Stimulated activated naive CD4-positive, alpha-beta T cell (primary cell): ENCODE data around the gene CBR4.
"Not testable (repeated sequence)": the region's sequence is repeated elsewhere in the genome, so short reads cannot be mapped to it uniquely, and the experiment has no call there.

Source experiments
- DNase-seq, 6 experiments: peaks; one replicate each; lab custom pipeline; 2025; lab: John Stamatoyannopoulos, UW

CBR4 gene

DNA sequence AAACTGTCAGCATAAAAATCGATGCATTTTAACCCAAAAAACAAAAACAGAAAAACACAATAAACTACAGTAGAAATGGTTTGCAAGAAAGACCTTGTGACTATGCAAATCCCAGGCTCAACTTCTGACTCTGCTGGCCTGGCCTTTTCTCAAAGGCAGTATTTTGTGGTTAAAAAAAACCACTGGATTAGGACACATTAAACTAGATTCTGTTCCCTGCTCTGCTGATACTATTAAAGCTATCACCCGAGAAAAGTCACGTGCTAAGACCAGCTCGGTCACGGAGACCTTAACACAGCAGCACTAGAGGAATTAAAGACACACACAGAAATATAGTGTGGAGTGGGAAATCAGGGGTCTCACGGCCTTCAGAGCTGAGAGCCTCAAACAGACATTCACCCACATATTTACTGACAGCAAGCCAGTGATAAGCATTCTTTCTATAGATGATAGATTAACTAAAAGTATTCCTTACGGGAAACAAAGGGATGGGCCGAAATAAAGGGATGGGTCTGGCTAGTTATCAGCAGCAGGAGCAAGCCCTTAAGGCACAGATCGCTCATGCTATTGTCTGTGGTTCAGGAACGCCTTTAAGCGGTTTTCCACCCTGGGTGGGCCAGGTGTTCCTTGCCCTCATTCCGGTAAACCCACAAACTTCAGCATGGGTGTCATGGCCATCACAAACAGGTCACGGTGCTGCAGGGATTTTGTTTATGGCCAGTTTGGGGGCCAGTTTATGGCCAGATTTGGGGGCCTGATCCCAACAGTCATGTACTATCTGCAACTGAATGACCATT is 16.1 kb downstream of the CBR4 start:
- DNase-seq: no peak

DNA sequence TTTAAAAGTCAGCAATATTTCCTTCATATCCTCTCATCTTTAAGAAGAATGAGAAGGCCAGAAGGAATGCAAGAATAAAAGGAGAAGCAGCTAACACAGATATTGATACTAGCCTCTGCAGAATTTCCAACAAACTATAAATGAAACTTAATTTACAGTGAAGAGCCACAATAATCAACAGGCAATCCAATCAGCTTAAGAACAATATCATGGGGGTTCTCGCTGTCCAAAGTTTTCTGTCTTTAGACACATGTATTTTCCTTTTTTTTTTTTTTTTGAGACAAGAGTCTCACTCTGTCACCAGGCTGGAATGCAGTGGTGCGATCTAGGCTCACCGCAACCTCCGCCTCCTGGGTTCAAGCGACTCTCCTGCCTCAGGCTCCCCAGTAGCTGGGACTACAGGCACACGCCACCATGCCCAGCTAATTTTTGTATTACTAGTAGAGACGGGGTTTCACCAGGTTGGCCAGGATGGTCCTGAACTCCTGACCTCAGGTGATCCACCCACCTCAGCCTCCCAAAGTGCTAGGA is 17.0 kb downstream of the CBR4 start:
- not testable (repeated sequence) for DNase-seq

DNA sequence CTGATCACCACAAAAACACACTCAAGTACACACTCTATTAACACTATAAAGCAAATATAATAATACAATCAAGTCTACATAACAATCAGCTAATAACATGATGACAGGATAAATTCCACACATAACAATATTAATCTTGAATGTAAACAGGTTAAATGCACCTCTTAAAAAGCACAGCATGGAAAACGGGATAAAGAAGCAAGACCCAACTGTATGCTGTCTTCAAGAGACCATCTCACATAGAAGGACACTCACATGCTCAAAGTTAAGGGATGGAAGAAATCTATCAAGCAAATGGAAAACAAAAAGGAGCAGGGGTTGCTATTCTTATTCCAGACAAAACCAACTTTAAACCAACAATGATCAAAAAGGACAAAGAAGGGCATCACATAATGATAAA is 28.1 kb downstream of the CBR4 start:
- no peak for DNase-seq

DNA sequence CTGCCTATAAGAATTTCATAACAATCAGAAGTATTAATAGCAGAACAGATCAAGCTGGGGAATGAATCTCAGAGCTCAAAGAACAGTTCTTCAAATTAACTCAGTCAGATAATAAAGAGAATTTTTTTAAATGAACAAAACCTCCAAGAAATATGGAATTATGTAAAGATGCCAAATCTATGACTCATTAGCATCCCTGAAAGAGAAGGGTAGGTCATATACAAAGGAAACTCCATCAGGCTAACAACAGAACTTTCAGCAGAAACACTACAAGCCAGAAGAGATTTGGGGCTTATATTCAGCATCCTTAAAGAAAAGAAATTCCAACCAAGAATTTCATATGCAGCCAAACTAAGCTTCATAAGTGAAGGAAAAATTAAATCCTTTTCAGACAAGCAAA is 28.6 kb downstream of the CBR4 start:
- DNase-seq: no peak

DNA sequence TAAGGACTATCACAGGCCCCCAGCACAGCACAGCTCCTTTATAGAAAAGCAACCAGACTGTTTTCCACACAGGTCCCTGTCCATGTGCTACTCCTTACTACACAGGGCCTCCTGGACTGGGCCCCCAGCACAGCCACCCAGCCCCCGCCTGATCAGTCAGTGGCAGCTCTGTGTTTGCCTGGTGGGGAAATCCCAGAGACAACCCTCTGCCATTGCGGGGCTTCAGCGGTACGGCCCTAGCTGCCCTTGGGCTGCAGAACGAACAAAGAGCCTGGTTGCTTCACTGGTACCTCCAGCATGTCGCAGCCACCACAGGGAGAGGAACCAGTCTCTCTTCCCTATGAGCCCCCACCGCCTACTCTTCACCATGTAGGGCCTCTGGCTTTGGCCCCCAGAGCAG is 30.7 kb downstream of the CBR4 start:
- no peak for DNase-seq

DNA sequence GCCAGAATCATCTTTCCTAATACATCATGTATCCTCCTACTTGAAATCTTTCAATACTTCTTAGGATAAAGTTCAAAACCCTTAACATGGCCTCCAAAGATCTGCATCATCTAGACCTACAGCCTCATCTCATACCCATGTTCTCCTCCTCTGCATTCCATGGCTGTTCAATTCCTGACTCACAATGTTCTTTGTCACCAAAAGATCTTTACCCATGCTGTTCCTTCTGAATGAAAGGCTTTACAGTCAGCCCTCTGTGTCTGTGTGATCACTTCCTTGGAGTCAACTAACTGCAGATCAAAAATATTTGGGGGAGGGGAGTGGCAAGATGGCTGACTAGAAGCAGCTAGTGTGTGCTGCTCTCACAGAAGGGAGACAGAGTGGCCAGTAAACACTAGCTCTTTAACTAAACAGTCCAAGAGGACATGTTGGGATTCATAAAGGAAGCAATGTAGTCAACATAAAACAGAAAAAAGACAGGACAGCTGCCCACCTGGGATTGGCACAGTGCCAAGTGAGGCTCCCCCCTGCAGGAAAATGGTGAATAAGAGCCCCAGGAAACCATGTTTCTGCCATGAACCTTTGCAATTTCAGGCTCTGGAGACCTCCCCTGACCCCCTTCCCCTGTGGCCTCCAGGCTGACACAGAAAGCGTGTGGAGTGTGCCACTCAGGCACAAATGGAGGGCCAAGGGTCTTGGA is 31.9 kb downstream of the CBR4 start:
- no peak for DNase-seq

DNA sequence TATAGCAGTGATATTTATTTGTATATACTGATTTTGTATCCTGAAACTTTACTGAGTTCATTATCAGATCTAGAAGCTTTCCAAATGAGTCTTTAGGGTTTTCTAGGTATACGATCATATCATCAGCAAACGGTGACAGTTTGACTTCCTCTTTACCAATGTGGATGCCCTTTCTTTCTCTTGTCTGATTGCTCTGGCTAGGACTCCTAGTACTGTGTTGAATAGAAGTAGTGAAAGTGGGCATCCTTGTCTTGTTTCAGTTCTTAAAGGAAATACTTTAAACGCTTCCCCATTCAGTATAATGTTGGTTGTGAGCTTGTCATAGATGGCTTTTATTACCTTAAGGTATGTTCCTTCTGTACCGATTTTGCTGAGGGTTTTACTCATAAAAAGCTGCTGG is 37.5 kb downstream of the CBR4 start:
- no peak for DNase-seq

DNA sequence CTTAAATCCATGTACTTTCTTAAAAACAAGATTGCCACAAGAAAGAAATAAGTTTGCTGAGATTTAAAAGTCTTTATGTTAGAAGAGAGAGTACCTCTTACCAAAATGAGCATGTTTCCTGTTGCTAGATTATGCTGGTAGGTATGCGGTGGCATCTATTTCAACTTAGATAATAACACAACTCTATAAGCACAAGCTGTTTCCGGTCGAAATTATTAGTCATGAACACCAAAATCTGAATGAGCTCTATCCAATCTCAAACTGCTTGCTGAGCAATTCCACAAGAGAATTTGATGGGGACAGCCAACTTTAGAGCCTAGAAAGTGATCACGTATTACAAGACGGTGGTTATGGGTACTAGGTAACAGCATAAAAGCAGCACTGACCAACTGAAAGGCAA is 49.3 kb downstream of the CBR4 start:
- no peak for DNase-seq

DNA sequence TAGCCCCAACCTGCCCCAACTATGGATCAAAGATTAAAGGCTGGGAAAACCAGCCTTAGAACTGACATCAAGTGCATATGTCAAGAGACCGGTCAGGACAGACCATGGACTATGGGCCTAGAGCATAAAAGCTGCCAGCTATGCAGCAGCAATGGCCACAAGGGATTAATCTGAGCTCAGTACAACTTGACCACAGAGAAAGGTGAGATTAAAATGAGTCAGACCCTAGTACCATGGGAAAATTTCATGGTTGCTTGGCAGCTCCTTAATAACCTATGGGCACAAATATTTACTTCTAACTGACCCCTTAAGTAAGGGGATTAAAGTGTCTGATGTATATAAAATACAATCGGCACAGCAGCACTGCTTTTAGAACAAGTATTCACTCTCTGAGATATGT is 54.4 kb downstream of the CBR4 start:
- DNase-seq: no peak

DNA sequence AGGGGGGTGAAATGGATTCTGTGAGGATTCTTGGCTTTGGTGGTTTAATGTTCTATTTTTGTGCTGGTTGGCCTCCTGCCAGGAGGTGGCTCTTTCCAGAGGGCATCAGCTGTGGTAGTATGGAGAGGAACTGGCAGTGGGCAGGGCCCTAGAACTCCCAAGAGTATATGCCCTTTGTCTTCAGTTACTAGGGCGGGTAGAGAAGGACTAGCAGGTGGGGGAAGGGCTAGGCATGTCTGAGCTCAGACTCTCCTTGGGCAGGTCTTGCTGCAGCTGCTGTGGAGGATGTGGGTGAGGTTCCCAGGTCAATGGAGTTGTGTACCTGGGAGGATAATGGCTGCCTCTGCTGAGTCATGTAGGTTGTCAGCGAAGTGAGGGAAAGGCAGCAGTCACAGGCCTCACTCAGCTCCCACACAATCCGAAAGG is 57.2 kb downstream of the CBR4 start:
- not testable (repeated sequence) for DNase-seq

DNA sequence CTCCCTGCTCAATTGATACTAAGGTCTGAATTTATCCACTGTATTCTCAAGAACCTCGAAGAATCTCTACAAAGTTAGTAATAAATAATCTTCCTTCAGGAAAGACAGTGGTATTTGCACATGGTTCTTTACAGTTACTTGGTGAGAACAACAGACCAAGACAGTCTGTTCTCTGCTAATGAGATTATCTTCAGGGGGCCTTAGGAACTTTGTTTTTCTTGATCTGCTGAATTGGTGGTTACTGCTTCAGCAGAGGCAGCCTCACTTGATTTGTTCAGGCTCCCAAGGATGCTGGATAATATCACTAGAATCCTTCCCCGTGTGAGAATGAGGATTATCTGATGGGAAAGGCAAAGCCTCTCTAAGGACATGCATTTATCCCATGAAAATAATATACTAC is 64.8 kb downstream of the CBR4 start:
- no peak for DNase-seq

DNA sequence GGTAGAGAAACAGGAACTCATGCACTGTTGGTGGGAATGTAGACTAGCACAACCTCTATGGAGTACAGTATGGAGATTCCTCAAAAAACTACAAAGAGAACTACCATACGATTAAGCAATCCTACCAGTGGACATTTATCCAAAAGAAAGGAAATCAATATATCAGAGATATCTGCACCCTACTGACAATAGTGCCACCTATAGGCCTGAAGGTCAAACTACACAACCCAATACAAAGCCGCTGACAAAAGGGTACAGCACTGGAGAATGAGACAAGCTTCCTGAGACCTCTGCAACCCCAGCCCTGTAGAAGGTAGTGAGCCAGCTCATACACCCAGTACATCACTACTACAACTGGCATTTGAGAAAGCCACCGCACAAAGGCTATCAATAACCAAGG is 67.1 kb downstream of the CBR4 start:
- DNase-seq: no peak
